HepG2 (cell line): Measurements from ENCODE around the gene ADCY10. TPM values are rescaled to one million over a fixed set of nuclear protein-coding genes. Genes with fewer than 3 reads are reported as not detected.

Experiments used
- ATAC-seq: fragments of 200-7000 bp; cut with Tn5 transposase; 3 replicates; pipeline ENCODE4 v1.9.1; 2020; ENCODE audit warnings: mild to moderate bottlenecking, moderate library complexity
- BruUV-seq: library from RNA; stranded (reverse); fragments of 400-500 nt; replicated peaks from 2 replicates; lab custom pipeline; 2021; lab: Mats Ljungman, UMichigan
- CTCF ChIA-PET: fragments of 300-600 bp; formaldehyde crosslinking; extraction: SDS; loops from one replicate; lab custom pipeline; 2021; ENCODE audit warnings: low total read pairs, inconsistent platforms, low intra/inter-chr PET ratio; lab: Yijun Ruan, JAX
- POLR2A ChIA-PET: fragments of 350-600 bp; sonication (Branson Sonifier 250); formaldehyde crosslinking; loops from one replicate; lab custom pipeline; 2020; ENCODE audit warnings: antibody characterized with exemption, inconsistent platforms; lab: Yijun Ruan, JAX
- DNase-seq: peaks from one replicate; pipeline ENCODE4 v3.0.0-alpha.2; 2015; ENCODE audit warnings: low spot score
- FAIRE-seq: peaks from 3 replicates; lab custom pipeline; 2011; peaks lifted over from hg19 to GRCh38; lab: Jason Lieb, UNC
- H2AFZ ChIP-seq: one replicate; pipeline ENCODE4 v1.6.1; 2011; ENCODE audit warnings: low read length, inconsistent platforms
- H3K27ac ChIP-seq: fragments of 300-600 bp; 3 replicates; pipeline ENCODE4 v1.8.0; 2011; ENCODE audit warnings: mixed run types, mild to moderate bottlenecking, mixed read lengths, low read length, inconsistent platforms; ENCODE audit not compliant: insufficient read depth; ENCODE audit errors: extremely low read length
- H3K27me3 ChIP-seq, 2 experiments: fragments of 200-600 bp in 1 of 2; 2 replicates in 1 of 2; 3 replicates in 1 of 2; pipeline versions ENCODE4 v1.6.0 to v1.8.0; 2011; ENCODE audit warnings: low read length in 2 of 2, mild to moderate bottlenecking in 2 of 2, moderate library complexity in 2 of 2, inconsistent platforms in 1 of 2; ENCODE audit not compliant: insufficient read depth in 2 of 2, control insufficient read depth in 1 of 2
- H3K36me3 ChIP-seq, 2 experiments: fragments of 200-600 bp in 1 of 2; replicated peaks in 1 of 2; 2 replicates in 1 of 2; 3 replicates in 1 of 2; pipeline versions ENCODE4 v1.5.1 to v1.8.0; 2011; ENCODE audit warnings: low read length in 2 of 2, inconsistent platforms in 1 of 2; ENCODE audit not compliant: insufficient read depth in 2 of 2, control insufficient read depth in 1 of 2
- H3K4me1 ChIP-seq: 2 replicates; pipeline ENCODE4 v1.5.1; 2012; ENCODE audit warnings: low read length, inconsistent platforms; ENCODE audit not compliant: insufficient read depth
- H3K4me2 ChIP-seq: 2 replicates; pipeline ENCODE4 v1.6.0; 2011; ENCODE audit warnings: low read depth, low read length, inconsistent platforms
- H3K4me3 ChIP-seq, 3 experiments: fragments of 200-600 bp in 1 of 3; sonication (generic), shearing (Covaris generic) in 1 of 3; replicated peaks in 1 of 3; 2 replicates each; pipeline ENCODE4 v1.5.1; 2011 to 2016; ENCODE audit warnings: low read length in 3 of 3, inconsistent platforms in 2 of 3, low read depth in 2 of 3, mild to moderate bottlenecking in 2 of 3, control low read depth in 1 of 3, mixed read lengths in 1 of 3; ENCODE audit not compliant: insufficient read depth in 1 of 3
- H3K79me2 ChIP-seq: one replicate; pipeline ENCODE4 v1.6.1; 2011; ENCODE audit warnings: low read length, inconsistent platforms; ENCODE audit not compliant: insufficient read depth
- H3K9ac ChIP-seq: 2 replicates; pipeline ENCODE4 v1.6.0; 2011; ENCODE audit warnings: mild to moderate bottlenecking, low read depth, low read length, inconsistent platforms; ENCODE audit not compliant: insufficient read depth
- H3K9me3 ChIP-seq: 2 replicates; pipeline ENCODE4 v1.5.1; 2012; ENCODE audit warnings: mild to moderate bottlenecking, low read length
- H4K20me1 ChIP-seq: 2 replicates; pipeline ENCODE4 v1.6.0; 2011; ENCODE audit warnings: inconsistent platforms, mild to moderate bottlenecking, low read length, moderate library complexity; ENCODE audit not compliant: insufficient read depth
- BCL6 ChIP-seq: IDR thresholded peaks from 2 replicates; pipeline ENCODE4 v1.6.1; 2016; ENCODE audit warnings: missing genetic modification reagents, missing compliant biosample characterization
- CENPX ChIP-seq: sonication (generic); formaldehyde crosslinking; IDR thresholded peaks from 2 replicates; pipeline ENCODE4 v1.9.0; 2021; ENCODE audit warnings: mild to moderate bottlenecking, missing genetic modification reagents, moderate library complexity
- HMG20A ChIP-seq: IDR thresholded peaks from 2 replicates; pipeline ENCODE4 v1.6.1; 2016; ENCODE audit warnings: borderline replicate concordance
- HOMEZ ChIP-seq: IDR thresholded peaks from 2 replicates; pipeline ENCODE4 v1.6.1; 2016; ENCODE audit warnings: low read depth
- MAX ChIP-seq: IDR thresholded peaks from 2 replicates; pipeline ENCODE4 v1.6.1; 2012; ENCODE audit warnings: inconsistent platforms
- MED8 ChIP-seq: sonication (generic); formaldehyde crosslinking; IDR thresholded peaks from 2 replicates; pipeline ENCODE4 v1.8.1; 2023; ENCODE audit warnings: mild to moderate bottlenecking, missing genetic modification reagents; ENCODE audit not compliant: insufficient replicate concordance
- PLSCR1 ChIP-seq: sonication (generic); formaldehyde crosslinking; IDR thresholded peaks from 2 replicates; pipeline ENCODE4 v1.5.0; 2020; ENCODE audit warnings: missing genetic modification reagents, mild to moderate bottlenecking, borderline replicate concordance
- POGZ ChIP-seq: sonication (generic); formaldehyde crosslinking; IDR thresholded peaks from 2 replicates; pipeline ENCODE4 v1.4.0; 2020; ENCODE audit warnings: mild to moderate bottlenecking, missing genetic modification reagents
- TEAD3 ChIP-seq: optimal IDR thresholded peaks from 2 replicates; pipeline ENCODE3; 2016; ENCODE audit warnings: borderline replicate concordance
- ZNF460 ChIP-seq: sonication (generic); formaldehyde crosslinking; IDR thresholded peaks from 2 replicates; pipeline ENCODE4 v1.5.1; 2020; ENCODE audit warnings: missing genetic modification reagents, mild to moderate bottlenecking, borderline replicate concordance
- ZNF512 ChIP-seq: sonication (generic); formaldehyde crosslinking; IDR thresholded peaks from 2 replicates; pipeline ENCODE4 v1.4.0; 2020; ENCODE audit warnings: mild to moderate bottlenecking, missing genetic modification reagents
- ZNF792 ChIP-seq: IDR thresholded peaks from 2 replicates; pipeline ENCODE4 v1.6.1; 2016
- WGBS: methylation state at CpG from one replicate; pipeline ENCODE4 v1.1.6; 2017; ENCODE audit warnings: low lambda C conversion rate; 5-methylcytosine and 5-hydroxymethylcytosine counted together
- in situ Hi-C: cut with HindIII; loops from 2 replicates; pipeline ENCODE4 v1.10.0; 2017; ENCODE audit warnings: low pct_unique_long_range_greater_than_20kb; ENCODE audit not compliant: extremely low pct_ligation_motif_present
- intact Hi-C: fragments of 100-400 bp; cut with micrococcal nuclease; formaldehyde crosslinking; loops from one replicate; pipeline ENCODE4 v1.10.0; 2022; ENCODE audit not compliant: unreplicated experiment
- polyA plus RNA-seq, 8 experiments: library from polyadenylated mRNA; depleted of rRNA in 3 of 8; stranded (reverse) in 7 of 8; unstranded in 1 of 8; fragments of >200 nt; fragmentation: Illumina TruSeq in 4 of 8; extraction: Trizol in 4 of 8; gene quantifications; 2 replicates each; pipeline versions ENCODE4 v1.2.1 to v1.2.3, GENCODE V29; 2011 to 2016; ENCODE audit warnings: low read depth in 4 of 8, missing spikeins in 1 of 8, mixed read lengths in 1 of 8; ENCODE audit not compliant: insufficient read depth in 1 of 8
- total RNA-seq, 5 experiments: library from RNA; depleted of rRNA; stranded (reverse); fragments of >200 nt; fragmentation: Illumina TruSeq; extraction: Trizol; gene quantifications; 2 replicates each; pipeline ENCODE4 v1.2.3, GENCODE V29; 2016; ENCODE audit warnings: low read depth in 1 of 5

The ADCY10 gene
- total and polyA plus RNA-seq, 2 of the 13 experiments (the other 11 are each of a cell fraction or from before 2014, with no cell fraction given), result 0.02 to 0.03 TPM

GRCh38 chr1:167924102-167924501, 10.2 kb upstream of the ADCY10 start:
- FAIRE-seq, result no peak

GRCh38 chr1:167923324-167924056, 9.6 kb upstream of the ADCY10 start:
- H4K20me1 ChIP-seq, result peaks cover 7% of the 10 kb centered on the region; the same call in 1 of the 2 replicates
- DNase-seq (no peak), ATAC-seq (no peak), FAIRE-seq (no peak)
- no peaks in the 10 kb centered on the region for H3K27me3 ChIP-seq
- ChIA-PET CTCF (no interaction called here), POLR2A (no interaction called here)
- H3K4me2 ChIP-seq, result no peak overlapping the region
- no peaks in the 10 kb centered on the region for H3K36me3 ChIP-seq
- H3K9ac ChIP-seq, result no peak overlapping the region
- in situ Hi-C loops, result no loop called here
- H3K27ac ChIP-seq, result no peak overlapping the region
- H3K4me1 ChIP-seq, result peaks cover 40% of the 10 kb centered on the region
- H3K79me2 ChIP-seq, result peaks cover 31% of the 10 kb centered on the region
- H2AFZ ChIP-seq, result no peak overlapping the region
- TF ChIP-seq ZNF792 (CRISPR knock-in tag) (no peak), PLSCR1 (CRISPR knock-in tag) (no peak), POGZ (CRISPR knock-in tag) (no peak), MAX (no peak), BCL6 (no peak), CENPX (CRISPR knock-in tag) (no peak), TEAD3 (CRISPR knock-in tag) (no peak), MED8 (CRISPR knock-in tag) (no peak), ZNF460 (CRISPR knock-in tag) (no peak), HOMEZ (CRISPR knock-in tag) (no peak)
- WGBS, result 95% methylated on average over 3 of the region's 3 CpGs
- BruUV-seq, result no TSS peak
- no peaks in the 10 kb centered on the region for H3K9me3 ChIP-seq
- no peak overlapping the region for H3K4me3 ChIP-seq
- intact Hi-C loops, result no loop called here

More at GRCh38 chr1:167924102-167924501, 10.2 kb upstream of the ADCY10 start:
- POLR2A ChIA-PET, result no interaction called here
- H3K9me3 ChIP-seq, result no peaks in the 10 kb centered on the region
- H3K9ac ChIP-seq, result no peak overlapping the region
- DNase-seq, result no peak
- H4K20me1 ChIP-seq, result peaks cover 7% of the 10 kb centered on the region; the same call in 1 of the 2 replicates
- no peaks in the 10 kb centered on the region for H3K27me3 ChIP-seq
- H3K4me2 ChIP-seq, result no peak overlapping the region
- WGBS, result 93% methylated on average over 2 of the region's 2 CpGs
- in situ Hi-C loops, result no loop called here
- ATAC-seq, result no peak
- peaks cover 46% of the 10 kb centered on the region for H3K4me1 ChIP-seq
- no peak overlapping the region for H3K4me3 ChIP-seq
- peaks cover 36% of the 10 kb centered on the region for H3K79me2 ChIP-seq
- TF ChIP-seq ZNF512 (CRISPR knock-in tag) (no peak), HMG20A (no peak)
- intact Hi-C loops, result no loop called here
- no peak overlapping the region for H3K27ac ChIP-seq
- no peak overlapping the region for H2AFZ ChIP-seq
- CTCF ChIA-PET, result no interaction called here
- BruUV-seq, result no TSS peak
- no peaks in the 10 kb centered on the region for H3K36me3 ChIP-seq
